ENCODE results near the gene PHC2. TPM values are rescaled to one million over a fixed set of nuclear protein-coding genes. Genes with fewer than 3 reads are reported as not detected.
A peak's percentile ranks its signal among the peaks of the same experiment; 100 is the strongest.

Gene PHC2
- total RNA-seq, 1 donor from 2014 or later = 222 TPM

DNA sequence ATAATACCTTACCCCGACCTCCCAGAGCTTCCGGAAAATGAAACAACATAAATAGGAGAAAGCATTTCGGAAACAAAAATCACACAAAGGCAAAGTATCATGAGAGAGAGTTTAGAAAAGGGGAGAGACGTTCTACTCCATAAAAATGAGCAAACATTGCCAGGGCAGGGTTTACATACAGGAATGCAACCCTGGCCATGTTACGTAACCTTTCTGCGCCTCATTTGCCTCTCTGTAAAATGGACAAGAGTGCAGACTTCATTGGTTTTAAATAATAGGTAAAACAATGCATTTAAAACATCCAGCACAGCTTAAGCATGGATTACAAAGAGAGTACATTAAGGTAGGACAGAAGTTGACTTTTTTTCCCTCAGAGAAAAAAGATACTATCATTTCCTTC is 45.6 kb downstream of the PHC2 start:
- no peak overlapping the region for H3K27ac ChIP-seq
- DNase-seq (ENCODE audit: low spot score in 2 of 2) = no peak
- H3K4me3 ChIP-seq = no peak overlapping the region
- H3K9me3 ChIP-seq = no peaks in the 10 kb centered on the region
- TF ChIP-seq, protein P1, sequence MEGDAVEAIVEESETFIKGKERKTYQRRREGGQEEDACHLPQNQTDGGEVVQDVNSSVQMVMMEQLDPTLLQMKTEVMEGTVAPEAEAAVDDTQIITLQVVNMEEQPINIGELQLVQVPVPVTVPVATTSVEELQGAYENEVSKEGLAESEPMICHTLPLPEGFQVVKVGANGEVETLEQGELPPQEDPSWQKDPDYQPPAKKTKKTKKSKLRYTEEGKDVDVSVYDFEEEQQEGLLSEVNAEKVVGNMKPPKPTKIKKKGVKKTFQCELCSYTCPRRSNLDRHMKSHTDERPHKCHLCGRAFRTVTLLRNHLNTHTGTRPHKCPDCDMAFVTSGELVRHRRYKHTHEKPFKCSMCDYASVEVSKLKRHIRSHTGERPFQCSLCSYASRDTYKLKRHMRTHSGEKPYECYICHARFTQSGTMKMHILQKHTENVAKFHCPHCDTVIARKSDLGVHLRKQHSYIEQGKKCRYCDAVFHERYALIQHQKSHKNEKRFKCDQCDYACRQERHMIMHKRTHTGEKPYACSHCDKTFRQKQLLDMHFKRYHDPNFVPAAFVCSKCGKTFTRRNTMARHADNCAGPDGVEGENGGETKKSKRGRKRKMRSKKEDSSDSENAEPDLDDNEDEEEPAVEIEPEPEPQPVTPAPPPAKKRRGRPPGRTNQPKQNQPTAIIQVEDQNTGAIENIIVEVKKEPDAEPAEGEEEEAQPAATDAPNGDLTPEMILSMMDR (IDR thresholded peaks at IDR 0.05) = no peak
- H3K27me3 ChIP-seq = no peaks in the 10 kb centered on the region
- H3K36me3 ChIP-seq = no peaks in the 10 kb centered on the region
- intact Hi-C loops (cut with DNase I) = no loop called here
- peaks cover 3 to 6% of the 10 kb centered on the region in 2 donors for H3K4me1 ChIP-seq

DNA sequence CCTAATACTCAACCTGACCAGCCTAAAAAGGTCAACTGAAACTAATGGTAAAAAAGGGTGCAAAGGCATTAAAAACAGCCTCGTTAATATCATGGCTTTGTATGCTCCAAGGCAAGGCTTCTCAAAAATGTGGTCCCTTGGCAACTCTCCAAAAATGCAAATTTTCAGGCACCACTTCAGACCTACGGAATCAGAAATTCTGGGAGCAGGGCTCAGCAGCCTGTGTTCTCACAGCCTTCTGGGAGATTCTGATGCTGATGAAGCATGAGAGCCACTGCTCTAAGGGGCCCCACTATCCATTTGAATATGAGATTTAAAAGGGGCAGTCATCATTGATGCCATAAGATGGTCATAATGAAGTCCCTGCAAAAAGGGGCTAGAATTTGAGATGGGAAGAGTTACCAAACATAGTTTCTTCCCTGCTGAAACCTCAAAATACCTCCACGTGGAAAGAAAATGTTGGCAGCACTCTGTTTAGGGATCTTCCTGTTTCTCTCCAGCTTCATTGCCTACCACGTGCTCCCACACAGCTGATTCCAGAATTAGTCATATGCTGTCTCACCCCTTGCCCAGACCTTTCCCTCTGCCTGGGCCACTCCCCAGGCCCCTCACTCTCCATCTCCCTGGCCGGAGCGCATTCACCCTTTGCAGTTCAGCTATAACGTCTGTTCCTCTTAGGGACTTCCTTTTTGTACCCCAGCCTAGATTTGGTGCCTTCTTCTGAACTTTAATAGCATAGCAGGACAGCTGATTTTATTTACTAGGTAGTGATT is 46.7 kb downstream of the PHC2 start:
- no peaks in the 10 kb centered on the region for H3K27me3 ChIP-seq
- peaks cover 0 to 6% of the 10 kb centered on the region in 2 donors for H3K4me1 ChIP-seq
- peak in 1 of 2 donors; percentile 60 for DNase-seq (ENCODE audit: low spot score in 2 of 2)
- intact Hi-C loops (cut with DNase I) = loop anchor here (5.0 kb wide), 1 partner anchor 48 kb away; the partner anchor contains the start of gene PHC2
- TF ChIP-seq, protein P1 (IDR thresholded peaks at IDR 0.05) = no peak
- no peaks in the 10 kb centered on the region for H3K9me3 ChIP-seq
- H3K27ac ChIP-seq = no peak overlapping the region
- H3K36me3 ChIP-seq = no peaks in the 10 kb centered on the region
- no peak overlapping the region for H3K4me3 ChIP-seq

- Histone ChIP-seq H3K36me3 (no peaks in the 10 kb centered on the region), H3K27me3 (no peaks in the 10 kb centered on the region), H3K4me3 (no peak overlapping the region), H3K4me1 (peaks cover 0 to 6% of the 10 kb centered on the region in 2 donors), H3K9me3 (no peaks in the 10 kb centered on the region), H3K27ac (no peak overlapping the region)
- intact Hi-C loops (cut with DNase I) = loop anchor here (5.0 kb wide), 1 partner anchor 49 kb away; the partner anchor contains the start of gene PHC2
- DNase-seq (ENCODE audit: low spot score in 2 of 2) = peak in 1 of 2 donors; percentile 41
- TF ChIP-seq, protein P1 (IDR thresholded peaks at IDR 0.05) = no peak
Observed at GRCh38 chr1:33383489-33383888, 47.4 kb downstream of the PHC2 start.

DNA sequence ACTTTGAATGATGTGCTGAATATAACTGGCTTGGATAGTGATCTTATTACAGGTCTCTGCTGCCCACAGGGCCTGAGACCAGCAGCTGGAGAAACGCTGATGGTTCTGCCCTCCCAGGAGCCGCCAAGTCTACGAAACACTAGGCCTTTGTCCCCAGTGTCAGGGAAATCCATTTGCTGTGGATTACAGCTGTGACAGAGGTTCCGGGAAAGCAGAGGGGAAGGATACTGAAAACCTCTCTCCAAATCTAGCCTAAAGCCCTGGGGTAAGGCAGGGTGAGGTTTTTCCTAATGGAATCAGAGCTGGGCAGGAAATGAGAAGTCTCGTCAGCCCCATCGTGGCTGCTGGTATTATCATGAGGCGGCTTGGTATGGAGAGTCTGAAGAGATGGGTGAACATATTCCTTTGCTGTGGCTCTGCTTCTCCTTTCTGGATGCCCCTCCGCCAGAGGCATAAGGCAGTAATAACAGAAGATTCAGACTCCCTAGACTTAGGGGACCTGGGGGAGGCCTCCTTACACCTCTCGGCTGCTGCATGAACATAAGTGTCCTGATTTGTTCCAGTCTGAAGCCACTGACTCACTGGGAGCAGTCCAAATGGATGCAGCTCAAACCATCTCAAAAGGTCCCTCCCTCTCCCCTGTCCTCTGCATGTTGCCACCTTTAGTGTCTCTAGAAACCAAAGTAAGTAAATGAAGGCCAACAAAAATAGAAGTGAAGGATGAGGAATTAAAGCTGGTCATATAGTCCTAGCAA is 48.1 kb downstream of the PHC2 start:
- no peak overlapping the region for H3K4me3 ChIP-seq
- no peaks in the 10 kb centered on the region for H3K36me3 ChIP-seq
- no peaks in the 10 kb centered on the region for H3K9me3 ChIP-seq
- H3K27ac ChIP-seq = no peak overlapping the region
- H3K27me3 ChIP-seq = no peaks in the 10 kb centered on the region
- intact Hi-C loops (cut with DNase I) = loop anchor here (5.0 kb wide), 1 partner anchor 49 kb away; the partner anchor contains the start of gene PHC2
- peaks cover 0 to 6% of the 10 kb centered on the region in 2 donors for H3K4me1 ChIP-seq
- TF ChIP-seq, protein P1 (IDR thresholded peaks at IDR 0.05) = no peak
- DNase-seq (ENCODE audit: low spot score in 2 of 2) = peak in 1 of 2 donors; percentile 59

- Histone ChIP-seq H3K36me3 (no peaks in the 10 kb centered on the region), H3K4me3 (no peak overlapping the region), H3K4me1 (peaks cover 0 to 6% of the 10 kb centered on the region in 2 donors), H3K27me3 (no peaks in the 10 kb centered on the region), H3K27ac (no peak overlapping the region), H3K9me3 (no peaks in the 10 kb centered on the region)
- intact Hi-C loops (cut with DNase I) = loop anchor here (5.0 kb wide), 1 partner anchor 50 kb away; the partner anchor contains the start of gene PHC2
- TF ChIP-seq, protein P1 (IDR thresholded peaks at IDR 0.05) = no peak
- DNase-seq (ENCODE audit: low spot score in 2 of 2) = peak in 1 of 2 donors; percentile 18
Observed at GRCh38 chr1:33381977-33382376, 48.9 kb downstream of the PHC2 start.

Measured in ascending aorta (tissue), 2 donors.